Right forelimb (tissue), 1 donor: ENCODE data around the gene KIF21A.

Experiments used
- DNase-seq: peaks from one replicate; pipeline ENCODE4 v3.0.0-alpha.2; 2018

Gene KIF21A

GRCh38 chr12:39272871-39273655, 169.9 kb downstream of the KIF21A start:
- no peak for DNase-seq

- DNase-seq = no peak
Measured at GRCh38 chr12:39269492-39269891, 173.4 kb downstream of the KIF21A start.

GRCh38 chr12:39267886-39268285, 175.0 kb downstream of the KIF21A start:
- no peak for DNase-seq

- no peak for DNase-seq
Measured at GRCh38 chr12:39252628-39253027, 190.3 kb downstream of the KIF21A start.
